HFFc6 (cell line): ENCODE results near the gene TMEM120B. TPM values are rescaled to one million over a fixed set of nuclear protein-coding genes. Genes with fewer than 3 reads are reported as not detected.
"Not testable (repeated sequence)": the region's sequence is repeated elsewhere in the genome, so short reads cannot be mapped to it uniquely, and the experiment has no call there.

Experiments used
- DNase-seq: peaks from one replicate; pipeline ENCODE4 v3.0.0-alpha.2; 2018
- H3K27ac Mint-ChIP-seq: 2 replicates; pipeline ENCODE4 v1.8.0; 2020; ENCODE audit warnings: mild to moderate bottlenecking, mixed read lengths
- H3K27me3 Mint-ChIP-seq: 2 replicates; pipeline ENCODE4 v1.8.0; 2021; ENCODE audit warnings: mild to moderate bottlenecking, moderate library complexity, mixed read lengths; ENCODE audit not compliant: insufficient read depth
- H3K36me3 Mint-ChIP-seq: 2 replicates; pipeline ENCODE4 v1.8.0; 2021; ENCODE audit warnings: low read depth, mixed read lengths
- H3K4me1 Mint-ChIP-seq: 2 replicates; pipeline ENCODE4 v1.8.0; 2020; ENCODE audit warnings: low read depth, mixed read lengths
- H3K4me3 Mint-ChIP-seq: 2 replicates; pipeline ENCODE4 v1.8.0; 2020; ENCODE audit warnings: mild to moderate bottlenecking, moderate library complexity, mixed read lengths
- H3K9me3 Mint-ChIP-seq: 2 replicates; pipeline ENCODE4 v1.8.0; 2020; ENCODE audit warnings: mild to moderate bottlenecking, mixed read lengths
- total RNA-seq, 6 experiments: library from RNA; stranded (reverse); fragmentation: NEBNext Ultra II Directional; extraction: Animal tissue kit (Norgen Biotek cat#: 25700); gene quantifications; 2 replicates in 1 of 6; 3 replicates in 5 of 6; pipeline ENCODE4 v1.2.3, GENCODE V29; 2021
- TF ChIP-seq, protein P1 (sequence below): fragments of 200-600 bp; sonication (generic); IDR thresholded peaks from 2 replicates; pipeline ENCODE4 v1.5.0; 2021; ENCODE audit warnings: antibody characterized with exemption, mild to moderate bottlenecking

TMEM120B gene
- total RNA-seq, 6 experiments from 2014 or later: 9.7 to 13.8 (median 12.6) TPM

DNA sequence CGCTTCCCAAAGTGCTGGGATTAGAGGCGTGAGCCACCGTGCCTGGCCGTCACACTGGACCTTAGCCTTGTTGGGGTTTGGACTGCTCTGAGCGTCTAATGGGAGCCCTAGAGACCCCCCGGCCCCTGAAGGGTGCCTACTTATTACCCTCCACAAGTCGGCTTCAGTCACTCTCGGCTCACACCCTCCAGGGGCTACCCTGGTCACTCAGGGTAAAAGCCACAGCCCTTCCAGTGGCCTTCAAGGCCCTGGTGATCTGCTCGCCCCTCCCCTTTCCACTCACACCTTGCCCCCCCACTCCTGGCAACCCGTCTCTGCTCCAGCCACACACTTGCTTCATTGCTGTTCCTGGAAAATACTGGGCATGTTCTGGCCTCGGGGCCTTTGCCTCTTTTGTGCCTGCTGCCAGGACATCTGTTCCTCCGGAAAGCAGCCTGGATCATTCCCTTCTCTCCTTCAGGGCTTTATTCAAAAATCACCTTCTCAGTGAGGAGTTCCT is 39.5 kb upstream of the TMEM120B start:
- Mint-ChIP-seq H3K9me3 (no peaks in the 10 kb centered on the region), H3K27me3 (peaks cover 2% of the 10 kb centered on the region; the same call in 1 of the 2 replicates), H3K27ac (peak overlapping the region; percentile 74), H3K4me1 (peaks cover 16% of the 10 kb centered on the region), H3K4me3 (peak overlapping the region; percentile 90), H3K36me3 (no peaks in the 10 kb centered on the region)
- TF ChIP-seq, protein P1, sequence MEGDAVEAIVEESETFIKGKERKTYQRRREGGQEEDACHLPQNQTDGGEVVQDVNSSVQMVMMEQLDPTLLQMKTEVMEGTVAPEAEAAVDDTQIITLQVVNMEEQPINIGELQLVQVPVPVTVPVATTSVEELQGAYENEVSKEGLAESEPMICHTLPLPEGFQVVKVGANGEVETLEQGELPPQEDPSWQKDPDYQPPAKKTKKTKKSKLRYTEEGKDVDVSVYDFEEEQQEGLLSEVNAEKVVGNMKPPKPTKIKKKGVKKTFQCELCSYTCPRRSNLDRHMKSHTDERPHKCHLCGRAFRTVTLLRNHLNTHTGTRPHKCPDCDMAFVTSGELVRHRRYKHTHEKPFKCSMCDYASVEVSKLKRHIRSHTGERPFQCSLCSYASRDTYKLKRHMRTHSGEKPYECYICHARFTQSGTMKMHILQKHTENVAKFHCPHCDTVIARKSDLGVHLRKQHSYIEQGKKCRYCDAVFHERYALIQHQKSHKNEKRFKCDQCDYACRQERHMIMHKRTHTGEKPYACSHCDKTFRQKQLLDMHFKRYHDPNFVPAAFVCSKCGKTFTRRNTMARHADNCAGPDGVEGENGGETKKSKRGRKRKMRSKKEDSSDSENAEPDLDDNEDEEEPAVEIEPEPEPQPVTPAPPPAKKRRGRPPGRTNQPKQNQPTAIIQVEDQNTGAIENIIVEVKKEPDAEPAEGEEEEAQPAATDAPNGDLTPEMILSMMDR: no peak
- no peak for DNase-seq

DNA sequence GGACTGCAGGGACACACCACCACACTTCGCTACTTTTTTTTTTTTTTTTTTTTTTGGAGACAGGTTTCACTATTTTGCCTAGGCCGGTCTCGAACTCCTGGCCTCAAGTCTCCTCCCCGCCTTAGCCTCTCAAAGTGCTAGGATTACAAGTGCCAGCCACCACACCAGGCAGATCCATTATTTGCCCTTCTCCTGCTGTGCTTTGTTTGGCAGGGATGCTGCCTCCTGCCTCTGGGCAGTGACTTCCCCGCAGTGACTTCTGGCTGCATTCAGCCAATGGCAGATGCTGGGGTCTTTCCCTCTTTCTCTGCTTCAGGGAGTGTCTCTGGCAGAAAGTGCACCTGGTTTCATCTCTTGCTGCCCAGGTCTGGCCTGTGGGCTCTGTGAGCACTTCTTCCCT is 36.4 kb upstream of the TMEM120B start:
- H3K27ac Mint-ChIP-seq: no peak overlapping the region
- H3K27me3 Mint-ChIP-seq: peaks cover under 1% of the 10 kb centered on the region; the same call in 1 of the 2 replicates
- peaks cover 16% of the 10 kb centered on the region for H3K4me1 Mint-ChIP-seq
- DNase-seq: no peak
- no peaks in the 10 kb centered on the region for H3K36me3 Mint-ChIP-seq
- TF ChIP-seq, protein P1: no peak
- H3K9me3 Mint-ChIP-seq: no peaks in the 10 kb centered on the region
- no peak overlapping the region for H3K4me3 Mint-ChIP-seq

- Mint-ChIP-seq H3K4me3 (no peak overlapping the region), H3K9me3 (no peaks in the 10 kb centered on the region), H3K27ac (no peak overlapping the region), H3K36me3 (no peaks in the 10 kb centered on the region), H3K27me3 (no peaks in the 10 kb centered on the region), H3K4me1 (peaks cover 5% of the 10 kb centered on the region)
- TF ChIP-seq, protein P1: no peak
- no peak for DNase-seq
These were observed 34.2 kb upstream of the TMEM120B start for GRCh38 chr12:121678305-121678704.

DNA sequence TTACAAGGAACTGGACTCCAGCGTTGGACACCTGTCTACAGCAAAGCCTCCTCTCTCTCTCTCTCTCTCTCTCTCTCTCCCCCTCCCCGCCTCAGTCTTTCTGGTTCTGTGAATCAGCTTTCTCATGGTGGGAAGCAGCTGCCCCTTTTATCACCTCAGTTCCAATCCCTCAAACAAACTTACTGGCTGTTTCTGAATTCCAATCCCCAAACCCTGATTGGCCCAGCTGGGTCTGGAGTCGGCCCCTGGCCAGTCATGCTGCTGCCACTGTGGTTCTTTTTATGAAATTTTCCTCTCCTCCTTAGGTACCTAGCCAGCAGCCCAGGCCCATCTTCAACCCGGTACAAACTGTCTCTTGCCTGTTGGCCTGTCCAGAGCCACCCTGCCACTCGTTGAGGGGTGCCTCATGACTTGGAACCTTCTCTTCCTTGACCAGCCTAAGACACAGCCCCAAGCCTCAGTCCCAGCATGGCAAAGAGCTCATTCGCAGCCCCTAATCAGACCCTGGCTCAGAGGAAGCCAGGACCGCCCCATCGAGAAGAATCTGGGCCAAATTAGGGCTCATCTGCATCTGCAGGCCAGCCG is 33.7 kb upstream of the TMEM120B start:
- DNase-seq: no peak

DNA sequence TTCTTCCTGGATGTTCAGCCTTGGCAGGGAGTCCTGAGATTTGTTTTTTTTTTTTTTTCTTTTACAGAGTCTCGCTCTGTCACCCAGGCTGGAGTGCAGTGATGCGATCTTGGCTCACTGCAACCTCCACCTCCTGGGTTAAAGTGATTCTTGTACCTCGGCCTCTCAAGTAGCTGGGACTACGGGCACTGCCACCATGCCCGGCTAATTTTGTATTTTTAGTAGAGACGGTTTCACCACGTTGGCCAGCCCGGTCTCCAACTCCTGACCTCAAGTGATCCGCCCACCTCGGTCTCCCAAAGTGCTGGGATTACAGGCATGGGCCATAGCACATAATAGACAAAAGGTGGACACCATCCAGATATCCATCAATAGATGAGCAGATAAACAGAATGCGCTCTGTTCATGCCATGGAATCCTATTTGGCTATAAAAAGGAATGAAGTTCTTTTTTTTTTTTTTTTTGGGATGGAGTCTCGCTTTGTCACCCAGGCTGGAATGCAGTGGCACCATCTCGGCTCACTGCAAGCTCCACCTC is 32.8 kb upstream of the TMEM120B start:
- not testable (repeated sequence) for H3K4me1 Mint-ChIP-seq, H3K27ac Mint-ChIP-seq, H3K4me3 Mint-ChIP-seq, DNase-seq, H3K27me3 Mint-ChIP-seq, H3K36me3 Mint-ChIP-seq, H3K9me3 Mint-ChIP-seq

More for the DNA sequence above, 33.7 kb upstream of the TMEM120B start:
- TF ChIP-seq, protein P1: no peak
- H3K27ac Mint-ChIP-seq: no peak overlapping the region
- peaks cover under 1% of the 10 kb centered on the region; the same call in 1 of the 2 replicates for H3K4me1 Mint-ChIP-seq
- no peaks in the 10 kb centered on the region for H3K36me3 Mint-ChIP-seq
- H3K27me3 Mint-ChIP-seq: no peaks in the 10 kb centered on the region
- H3K4me3 Mint-ChIP-seq: no peak overlapping the region
- H3K9me3 Mint-ChIP-seq: no peaks in the 10 kb centered on the region

GRCh38 chr12:121688966-121689365 is 23.6 kb upstream of the TMEM120B start:
- Mint-ChIP-seq H3K36me3 (no peaks in the 10 kb centered on the region), H3K27ac (no peak overlapping the region), H3K4me1 (peaks cover 15% of the 10 kb centered on the region), H3K27me3 (peaks cover 2% of the 10 kb centered on the region), H3K4me3 (no peak overlapping the region), H3K9me3 (no peaks in the 10 kb centered on the region)
- TF ChIP-seq, protein P1: no peak
- DNase-seq: no peak
